Activated CD8-positive, alpha-beta memory T cell treated with anti-CD3 and anti-CD28 coated beads for 24 hours (primary cell): Measurements from ENCODE around the gene LAMC1.

Experiments used
- DNase-seq: peaks from one replicate; pipeline ENCODE4 v3.0.0-alpha.2; 2020

Gene LAMC1

DNA sequence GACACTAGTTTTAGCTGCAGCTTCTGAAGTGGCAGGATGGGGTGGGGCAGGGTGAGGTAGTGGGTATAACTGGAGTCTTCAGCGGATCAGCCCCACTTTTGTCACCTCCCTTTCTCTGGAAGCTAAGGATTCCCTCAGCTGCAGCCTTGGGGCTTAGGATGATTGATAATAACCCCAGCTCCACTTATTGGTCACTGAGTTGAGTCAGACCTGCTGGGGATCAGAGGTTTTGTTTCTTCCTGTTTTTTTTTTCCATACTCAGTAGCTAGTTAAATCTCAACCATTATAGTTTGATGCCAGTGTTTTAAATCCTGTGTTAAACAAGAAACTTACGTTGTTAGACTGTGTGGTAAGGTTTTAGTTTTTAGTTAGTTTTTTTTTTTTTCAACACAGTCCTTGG lies 57.2 kb downstream of the LAMC1 start:
- DNase-seq: no peak

DNA sequence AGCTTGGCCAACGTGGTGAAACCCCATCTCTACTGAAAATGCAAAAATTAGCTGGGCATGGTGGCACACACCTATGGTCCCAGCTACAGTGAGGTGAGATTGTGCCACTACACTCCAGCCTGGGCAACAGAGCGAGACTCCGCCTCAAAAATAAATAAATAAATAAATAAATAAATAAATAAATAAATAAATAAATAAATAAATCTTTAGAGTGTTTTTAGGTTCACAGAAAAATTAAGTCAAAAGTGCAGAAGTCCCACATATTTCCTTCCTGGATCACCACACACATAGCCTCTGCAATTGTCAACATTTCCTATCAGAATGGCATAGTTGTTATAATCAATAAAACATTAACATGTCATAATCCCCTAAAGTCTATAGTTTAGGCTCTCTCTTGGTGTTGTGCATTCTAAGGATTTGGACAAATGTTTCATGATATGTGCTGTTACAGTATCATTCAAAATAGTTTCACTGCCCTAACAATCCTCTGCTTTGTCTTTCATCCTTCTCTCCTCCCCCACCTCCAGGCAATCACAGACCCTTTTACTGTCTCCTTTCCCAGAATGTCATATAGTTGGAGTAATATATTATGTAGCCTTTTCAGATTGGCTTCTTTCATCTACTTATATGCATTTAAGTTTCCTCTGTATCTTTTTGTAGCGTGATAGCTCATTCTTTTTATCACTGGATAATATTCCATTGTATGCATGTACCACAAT lies 58.3 kb downstream of the LAMC1 start:
- DNase-seq: no peak

DNA sequence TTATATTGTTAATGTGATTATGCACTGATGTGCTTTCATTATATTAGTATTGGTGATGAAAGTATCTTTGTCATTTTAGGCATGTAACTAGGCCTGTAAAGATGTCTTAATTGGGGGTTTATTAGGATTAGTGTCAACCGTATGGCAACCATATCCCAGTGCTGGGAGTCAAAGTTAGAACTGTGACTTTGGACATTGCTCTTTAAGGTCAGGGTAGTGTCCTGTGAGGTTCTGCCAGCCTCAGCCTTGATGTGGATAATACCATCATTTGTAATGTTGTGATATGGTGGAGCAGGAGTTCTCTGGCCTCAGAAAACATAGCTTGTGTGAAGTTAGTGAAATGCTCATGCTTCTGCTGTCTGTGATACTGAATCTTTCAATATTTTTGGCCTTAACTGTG lies 59.4 kb downstream of the LAMC1 start:
- DNase-seq: no peak

DNA sequence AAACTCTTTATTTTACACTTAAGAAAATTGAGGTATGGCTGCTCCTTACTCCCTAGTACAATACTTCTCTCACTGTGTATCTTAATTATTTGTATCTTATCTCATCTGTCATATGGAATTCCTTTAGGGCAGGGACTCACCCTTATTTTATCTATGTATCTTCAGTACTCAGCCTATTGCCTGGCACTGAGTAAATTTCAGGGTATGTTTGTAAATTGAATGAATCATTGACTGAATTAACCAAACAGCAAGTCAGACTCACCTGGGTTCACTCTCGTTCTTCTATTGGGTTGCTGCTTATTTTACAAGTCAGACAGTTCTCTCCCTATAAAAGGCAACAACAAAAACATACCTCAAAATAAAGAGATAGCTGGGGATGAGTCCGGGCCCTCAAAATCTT lies 63.8 kb downstream of the LAMC1 start:
- no peak for DNase-seq

DNA sequence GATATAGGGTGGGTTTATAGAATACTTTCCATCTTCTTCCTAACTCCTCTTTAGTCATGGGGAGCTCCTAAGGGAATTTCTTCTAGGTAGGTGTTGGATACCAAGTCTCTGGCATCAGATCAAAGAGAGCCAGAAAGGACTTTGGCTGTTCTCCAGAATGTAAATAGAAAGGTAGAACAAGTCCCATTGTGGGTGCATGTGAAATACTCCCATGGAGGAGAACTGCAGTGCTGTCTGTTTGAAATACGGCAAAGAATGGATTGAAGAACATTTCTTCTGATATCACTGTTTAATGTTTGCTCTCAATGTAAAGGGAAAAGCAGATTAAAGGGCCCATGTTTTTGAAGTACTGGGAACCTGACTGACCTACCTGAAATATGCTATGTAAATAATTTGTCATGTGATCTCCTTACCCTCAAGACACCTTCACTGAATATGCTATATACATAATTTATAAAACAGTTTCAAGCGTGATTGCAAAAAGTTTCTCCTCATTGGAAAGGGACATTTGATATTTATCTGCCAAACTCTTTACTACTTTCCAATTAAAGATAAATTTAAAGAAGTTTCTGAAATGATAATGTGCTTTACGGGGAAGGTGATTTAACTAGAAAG lies 65.9 kb downstream of the LAMC1 start:
- DNase-seq: no peak

DNA sequence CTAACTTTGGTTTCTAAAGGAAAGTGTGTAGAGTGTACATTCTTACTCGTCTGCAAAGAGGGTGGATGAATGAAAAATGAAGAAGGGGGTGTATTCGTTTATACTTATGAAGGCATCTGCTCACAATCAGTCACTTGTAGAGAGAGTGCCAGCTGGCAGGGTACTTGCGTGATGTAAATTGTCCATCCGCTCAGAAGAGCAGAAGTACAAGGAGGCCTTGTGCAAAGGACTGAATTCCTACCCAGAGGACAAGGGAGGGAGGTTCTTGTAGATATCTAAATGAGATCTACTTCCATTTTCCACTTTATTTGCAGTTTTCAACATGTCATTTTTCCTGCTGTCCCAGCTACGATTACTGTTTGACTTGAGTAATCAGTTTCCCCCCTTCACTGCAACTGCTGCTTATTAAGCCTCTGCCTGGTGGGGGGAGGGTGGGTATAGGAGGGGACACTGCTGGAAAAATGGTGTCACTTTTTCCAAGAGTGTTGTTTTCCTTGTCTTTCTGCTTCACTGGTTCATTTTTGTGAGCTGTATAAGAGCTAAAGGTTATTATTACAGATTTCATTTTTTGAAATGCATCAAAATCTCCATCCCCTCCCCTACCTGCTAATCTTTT lies 67.3 kb downstream of the LAMC1 start:
- no peak for DNase-seq

DNA sequence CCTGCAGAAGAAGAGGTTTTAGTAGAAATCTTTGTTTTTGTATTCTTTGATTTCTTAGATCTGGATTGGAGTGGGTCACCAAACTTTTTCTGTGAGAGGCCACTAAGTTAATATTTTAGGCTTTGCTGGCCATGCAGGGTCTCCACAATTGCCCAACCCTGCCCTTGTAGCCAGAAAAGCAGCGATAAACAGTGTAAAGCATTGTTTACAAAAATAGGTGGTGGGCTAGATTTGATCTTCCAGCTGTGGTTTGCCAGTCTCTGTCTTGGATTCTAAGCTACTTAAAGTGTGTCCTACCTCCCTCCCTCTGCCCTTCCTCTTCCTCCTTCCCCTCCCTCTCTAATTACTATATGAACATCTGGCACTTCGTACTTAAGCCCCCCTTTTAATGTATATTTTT lies 68.0 kb downstream of the LAMC1 start:
- DNase-seq: no peak

DNA sequence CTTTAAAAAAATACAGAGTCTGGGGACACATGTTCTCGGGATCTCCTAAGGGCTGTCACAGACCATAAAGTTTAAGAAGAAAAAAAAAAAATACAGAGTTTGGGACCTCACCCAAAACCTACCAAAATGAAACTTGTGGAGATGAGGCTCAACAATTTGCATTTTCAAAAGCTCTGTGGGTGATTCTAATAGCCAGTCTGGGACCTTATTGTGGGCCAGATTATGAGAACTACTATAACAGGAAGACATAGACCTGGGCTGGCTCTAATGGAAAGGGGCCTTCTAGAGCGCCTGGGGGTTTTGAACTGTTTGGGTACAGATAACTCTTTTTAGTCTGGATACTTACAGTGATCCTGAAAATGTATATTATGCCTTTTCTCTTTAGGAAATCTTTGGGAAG lies 69.1 kb downstream of the LAMC1 start:
- DNase-seq: no peak

DNA sequence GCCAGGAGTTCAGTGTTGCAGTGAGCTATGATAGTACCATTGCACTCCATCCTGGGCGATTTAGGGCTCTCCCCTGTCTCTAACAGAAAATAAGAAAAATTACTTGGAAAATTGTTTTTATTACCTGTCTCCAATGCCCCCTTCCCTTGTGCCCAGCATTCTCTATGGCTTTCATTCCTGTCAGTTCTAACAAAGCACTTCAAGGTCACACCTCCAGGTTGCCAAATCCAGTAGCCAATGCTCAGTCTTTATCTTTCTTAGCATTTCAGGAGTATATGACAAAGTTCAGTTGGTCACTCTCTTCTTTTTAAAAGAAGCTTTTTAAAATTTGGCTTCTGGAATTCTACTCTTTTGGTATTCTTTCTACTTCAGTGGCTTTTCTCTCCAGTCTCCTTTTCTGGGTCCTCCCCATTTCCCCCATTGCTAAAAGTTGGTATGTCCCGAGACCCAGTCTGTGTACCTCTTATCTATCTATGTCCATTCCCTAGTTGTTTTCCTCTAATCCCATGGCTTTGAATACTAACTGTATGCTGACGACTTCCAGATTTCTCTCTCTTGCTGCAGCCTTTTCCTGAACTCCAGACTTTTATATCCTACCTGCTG lies 69.9 kb downstream of the LAMC1 start:
- DNase-seq: no peak

DNA sequence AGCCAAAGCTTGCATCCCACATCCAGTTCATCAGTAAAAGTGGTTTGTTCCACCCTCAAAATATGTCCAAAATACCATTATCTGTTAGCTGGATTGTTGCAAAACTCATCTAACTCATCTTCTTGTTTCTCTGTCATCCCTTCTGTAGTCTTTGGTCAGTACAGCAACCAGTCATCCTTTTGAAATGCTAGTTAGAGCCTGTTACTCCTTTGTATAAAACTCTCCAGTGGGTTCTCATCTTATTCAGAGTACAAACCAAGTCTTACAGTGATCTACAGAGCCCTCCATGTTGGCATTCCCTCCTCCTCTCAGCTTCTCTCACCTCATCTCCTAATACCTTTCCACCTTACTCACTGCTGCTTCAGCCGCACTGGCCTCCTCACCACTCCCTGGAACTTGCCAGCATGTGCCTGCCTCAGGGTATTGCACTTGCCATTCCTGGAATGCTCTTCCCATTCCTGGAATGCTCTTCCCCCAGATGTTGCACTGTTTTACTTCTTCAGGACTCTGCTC lies 70.6 kb downstream of the LAMC1 start:
- DNase-seq: no peak

DNA sequence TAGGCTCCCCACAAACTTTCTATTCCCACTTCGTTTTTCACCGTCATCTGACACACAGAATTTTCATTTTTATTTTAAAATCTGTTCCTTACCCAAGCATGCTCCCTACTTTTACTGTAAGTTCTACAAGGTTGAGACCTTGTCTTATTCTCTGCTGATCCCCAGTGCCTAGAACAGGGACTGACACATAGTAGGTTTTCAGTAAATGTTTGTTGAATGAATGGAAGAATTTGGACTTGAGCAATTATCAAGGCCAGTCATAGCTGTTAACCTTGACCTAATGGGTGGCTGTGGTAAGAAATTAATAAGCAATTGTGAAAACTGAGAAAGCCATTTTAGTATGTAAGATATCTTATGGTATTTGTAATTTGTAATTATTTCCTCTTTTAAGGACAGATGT lies 71.1 kb downstream of the LAMC1 start:
- DNase-seq: no peak

DNA sequence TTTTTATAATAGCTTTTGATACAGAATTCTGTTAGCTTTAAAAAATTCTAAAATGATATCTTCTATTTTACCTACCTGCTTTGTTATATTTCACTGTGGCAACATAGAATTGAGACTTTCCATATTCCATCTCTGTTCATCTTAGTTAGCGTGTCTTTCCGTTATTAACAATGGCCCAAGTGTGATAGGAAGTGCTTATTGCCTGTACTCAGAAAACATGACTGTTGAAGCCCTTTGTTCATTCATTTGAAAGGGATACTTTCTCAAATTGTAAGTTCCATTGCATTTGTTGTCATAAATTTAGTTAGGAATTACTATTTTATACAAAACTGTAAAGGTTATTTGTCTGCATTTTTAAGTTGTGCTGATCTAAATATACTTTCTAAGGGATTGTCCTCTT lies 73.1 kb downstream of the LAMC1 start:
- no peak for DNase-seq

DNA sequence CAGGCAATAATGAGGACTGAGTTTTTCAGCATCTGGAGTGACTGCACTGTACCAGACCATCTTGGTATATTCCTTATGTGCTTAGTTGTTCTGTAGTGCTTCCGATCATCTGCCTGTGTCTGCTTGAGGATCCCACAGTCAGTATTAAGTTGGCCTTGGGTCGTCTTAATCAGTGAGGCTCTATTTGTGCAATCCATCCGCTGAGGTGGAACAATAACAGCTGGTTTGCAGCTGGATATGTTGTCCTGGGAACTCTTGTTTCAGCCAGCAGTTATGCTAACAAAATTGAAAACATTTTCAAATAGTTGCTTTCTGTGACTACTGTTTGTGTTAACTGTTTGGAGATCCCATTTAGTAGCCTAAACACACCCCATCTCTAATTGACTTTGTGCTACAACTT lies 73.7 kb downstream of the LAMC1 start:
- no peak for DNase-seq

DNA sequence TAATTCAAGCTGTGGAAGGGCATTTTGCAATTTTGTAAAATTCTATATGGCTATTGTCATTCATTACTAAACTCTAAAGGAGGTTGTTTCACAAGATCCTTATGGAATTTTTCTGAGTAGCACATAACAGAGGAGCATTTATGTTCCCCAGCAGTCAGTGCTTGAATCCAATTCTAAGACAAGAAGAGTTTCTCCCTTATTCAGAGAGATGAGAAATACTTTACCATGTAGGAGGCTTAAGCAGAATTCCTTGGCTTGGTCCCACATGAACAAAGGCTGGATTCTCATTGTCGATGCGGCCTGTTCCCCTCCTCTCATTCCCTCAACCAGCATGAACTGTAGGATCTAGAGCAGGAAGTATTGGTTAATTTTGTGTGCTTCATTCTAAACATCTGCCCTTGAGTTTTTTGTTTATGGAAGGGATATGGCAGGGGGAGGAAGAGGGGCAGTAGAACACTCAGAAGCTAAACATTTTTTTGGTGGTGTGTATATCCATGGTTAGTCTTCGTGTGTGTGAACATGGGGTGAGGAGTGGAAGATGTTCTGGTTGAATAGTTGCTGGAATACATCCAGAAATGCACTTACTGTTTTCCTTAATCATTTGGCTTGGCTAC lies 74.3 kb downstream of the LAMC1 start:
- no peak for DNase-seq

DNA sequence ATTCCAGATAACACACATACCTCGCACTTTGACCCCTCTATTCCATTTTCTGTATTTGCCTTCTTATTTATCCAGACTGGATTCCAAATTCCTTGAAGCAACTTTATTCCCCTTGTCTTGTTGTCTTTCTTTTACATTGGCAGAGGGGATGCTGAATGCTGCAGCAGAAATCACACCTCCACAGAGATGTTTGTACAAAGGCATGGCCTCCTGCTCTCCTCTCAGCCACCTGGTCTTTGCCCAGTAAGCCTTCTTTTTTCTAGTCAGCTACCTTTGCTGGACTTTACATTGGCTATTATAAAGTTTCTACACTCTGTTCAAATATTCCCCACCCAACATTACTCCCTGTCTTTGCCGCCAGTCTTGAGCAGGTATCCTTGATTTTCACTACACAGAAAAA lies 75.1 kb downstream of the LAMC1 start:
- no peak for DNase-seq

DNA sequence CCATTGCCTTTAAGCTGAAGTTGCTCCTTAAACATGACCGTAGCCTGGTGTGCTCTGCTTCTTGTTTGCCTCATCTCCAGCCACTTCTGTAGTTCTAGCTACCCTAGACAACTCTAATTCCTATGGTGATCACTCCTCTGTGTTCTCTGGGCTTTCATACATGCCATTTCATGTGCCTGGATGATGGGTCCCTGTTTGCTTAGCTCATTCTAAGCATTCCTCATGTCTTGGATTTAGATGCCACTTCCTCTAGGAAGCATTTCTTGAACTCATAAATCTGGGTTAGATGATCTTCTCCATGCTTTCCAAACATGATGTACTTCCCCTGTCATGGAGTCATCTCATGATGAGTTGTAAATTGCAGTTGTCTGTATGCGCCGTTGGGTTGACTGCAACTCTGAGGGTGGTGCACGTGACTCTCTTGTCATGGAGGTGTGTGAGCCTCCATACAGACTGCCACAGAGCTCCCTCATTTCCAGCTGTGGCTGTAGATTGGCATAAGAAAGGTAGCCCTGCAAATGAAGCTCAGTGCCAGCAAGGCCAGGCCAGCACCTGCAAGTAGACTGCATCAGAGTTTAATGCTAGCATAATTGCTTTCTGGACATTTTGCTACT lies 77.2 kb downstream of the LAMC1 start:
- no peak for DNase-seq

DNA sequence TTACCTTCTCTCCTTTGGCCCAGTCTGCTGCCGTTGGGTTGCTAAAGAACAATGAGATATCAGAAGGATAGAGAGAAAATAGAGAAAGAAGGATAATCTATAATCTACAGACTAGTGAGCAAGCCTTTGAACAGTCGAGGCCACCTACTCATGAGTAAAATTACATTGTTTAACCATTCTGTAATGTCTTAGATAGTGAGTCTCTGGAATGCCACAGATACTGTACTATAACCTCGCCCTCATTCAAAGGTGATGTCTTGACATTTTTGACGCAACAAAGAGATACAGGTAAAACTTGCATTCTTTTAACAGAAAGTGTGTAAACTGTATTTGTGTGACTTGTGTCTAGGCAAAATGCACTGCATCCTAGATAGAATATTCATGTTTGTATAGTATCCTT lies 77.9 kb downstream of the LAMC1 start:
- DNase-seq: no peak

DNA sequence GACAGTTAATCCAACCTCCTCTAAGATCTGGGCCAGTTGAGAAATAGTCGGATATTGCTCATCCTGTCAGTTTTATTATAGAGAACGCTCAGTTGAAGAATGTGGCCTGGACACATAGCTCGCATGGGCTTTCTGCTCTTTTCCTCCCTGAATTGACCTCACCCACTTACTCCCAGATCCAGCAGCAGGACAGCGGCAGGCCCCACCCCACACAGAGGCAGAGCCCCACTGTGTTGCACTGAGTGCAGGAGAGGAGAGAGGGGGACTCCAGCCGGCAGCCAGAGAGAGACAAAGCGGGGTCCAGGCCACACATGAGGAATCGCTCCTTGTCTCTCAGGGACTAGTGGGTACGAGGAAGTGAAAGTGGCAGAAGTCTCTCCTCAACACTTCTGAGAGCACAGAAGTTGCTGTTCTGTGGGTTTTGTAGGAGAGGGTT lies 78.6 kb downstream of the LAMC1 start:
- DNase-seq: no peak

DNA sequence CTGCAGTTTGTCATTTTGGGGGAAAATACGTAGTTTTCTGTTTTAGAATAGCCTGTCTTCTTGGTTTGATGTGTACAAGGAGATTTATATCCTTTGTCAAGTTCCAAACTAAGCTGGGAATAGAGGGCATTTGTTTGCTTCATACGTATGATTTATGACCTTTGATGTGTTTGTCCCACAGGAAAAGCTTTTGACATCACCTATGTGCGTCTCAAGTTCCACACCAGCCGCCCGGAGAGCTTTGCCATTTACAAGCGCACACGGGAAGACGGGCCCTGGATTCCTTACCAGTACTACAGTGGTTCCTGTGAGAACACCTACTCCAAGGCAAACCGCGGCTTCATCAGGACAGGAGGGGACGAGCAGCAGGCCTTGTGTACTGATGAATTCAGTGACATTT lies 79.9 kb downstream of the LAMC1 start:
- DNase-seq: no peak

DNA sequence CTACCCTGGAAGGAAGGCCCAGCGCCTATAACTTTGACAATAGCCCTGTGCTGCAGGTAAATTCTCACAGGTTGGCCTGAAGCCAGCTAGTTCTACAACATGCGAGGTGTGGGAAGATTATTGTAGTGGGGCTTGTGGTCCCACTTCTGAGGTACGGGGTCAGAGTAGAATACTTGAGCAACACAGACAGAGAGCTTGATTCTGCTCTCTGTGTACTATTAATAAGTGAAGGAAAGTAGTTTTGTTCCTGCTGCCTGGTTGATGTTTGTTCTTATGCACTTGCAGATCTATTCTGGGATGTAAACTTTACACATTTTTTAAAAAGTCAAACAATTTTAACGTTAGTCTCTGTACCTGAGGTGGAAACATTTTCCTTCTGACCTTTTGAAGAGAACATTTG lies 80.4 kb downstream of the LAMC1 start:
- DNase-seq: no peak

DNA sequence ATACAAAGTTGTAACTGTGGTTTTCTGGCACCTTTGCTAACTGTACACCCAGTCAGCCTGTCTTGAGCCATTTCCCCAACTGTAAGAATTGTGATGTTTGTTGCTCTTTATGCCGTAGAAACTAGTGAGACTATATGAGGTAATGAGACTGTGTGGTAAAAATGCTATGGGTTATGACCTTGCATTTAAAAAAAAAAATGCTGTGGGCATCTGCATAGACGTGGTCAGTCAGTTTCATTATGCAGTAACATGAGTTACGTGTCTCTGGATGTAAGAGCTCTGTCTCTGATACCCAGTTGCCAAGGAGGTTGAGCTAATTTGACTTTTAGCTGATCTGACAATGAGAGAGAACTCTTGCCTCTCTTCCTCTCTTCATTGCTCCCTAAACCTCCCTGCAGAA lies 82.2 kb downstream of the LAMC1 start:
- no peak for DNase-seq

DNA sequence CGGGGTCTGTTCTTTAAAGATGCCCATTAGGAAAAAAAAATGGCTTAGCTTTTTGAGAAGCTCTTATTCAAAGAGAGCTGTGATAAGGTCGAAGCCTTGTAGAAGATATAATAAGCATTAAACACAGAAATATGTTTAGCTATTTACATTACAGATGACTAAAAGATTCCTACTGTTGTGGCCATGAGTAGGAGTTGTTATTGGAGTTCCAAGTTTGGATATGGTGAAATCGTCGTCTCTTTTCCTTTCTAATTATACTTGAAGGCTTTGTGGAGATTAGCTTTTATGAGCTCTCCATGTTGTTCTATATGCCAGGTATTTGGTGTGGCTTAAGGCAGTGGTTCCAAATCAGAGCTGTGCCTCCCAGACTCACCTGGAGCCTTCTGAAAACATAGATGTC lies 82.9 kb downstream of the LAMC1 start:
- no peak for DNase-seq

DNA sequence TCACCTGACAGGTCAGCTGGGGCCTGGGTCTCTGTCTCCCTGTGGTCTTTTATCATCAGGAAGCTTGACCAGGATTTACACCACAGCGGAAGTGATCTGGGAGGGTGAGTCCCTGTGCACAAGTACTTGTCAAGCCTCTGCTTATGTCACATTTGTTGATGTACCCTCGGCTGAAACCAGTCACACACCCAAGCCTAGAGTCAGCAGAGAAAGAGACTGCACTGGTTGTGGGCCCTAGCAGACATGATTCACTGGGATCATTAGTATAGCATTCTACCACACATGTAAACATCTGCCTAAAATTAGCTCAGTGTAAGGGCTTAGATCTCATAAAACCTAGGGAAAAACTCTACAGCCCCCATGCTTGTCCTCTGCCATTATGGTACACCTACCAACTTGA lies 83.5 kb downstream of the LAMC1 start:
- DNase-seq: no peak
